Stimulated activated CD8-positive, alpha-beta memory T cell treated with anti-CD3 and anti-CD28 coated beads, Interleukin-15, amount 100 ng/mL, for 4 hours (primary cell): ENCODE data around the gene GPR63.
"Not testable (repeated sequence)": the region's sequence is repeated elsewhere in the genome, so short reads cannot be mapped to it uniquely, and the experiment has no call there.

Experiments
- DNase-seq, 2 donors: peaks; one replicate each; pipeline ENCODE4 v3.0.0-alpha.2; 2020; ENCODE audit warnings: low read depth in 2 of 2

Gene GPR63

GRCh38 chr6:96837081-96837971 lies at the start of gene GPR63:
Gene GPR63 (minus strand): TSS chr6:96837477. CDS start chr6:96799731, 37,746 bp downstream.
- DNase-seq = peak; percentile 17 to 21

DNA sequence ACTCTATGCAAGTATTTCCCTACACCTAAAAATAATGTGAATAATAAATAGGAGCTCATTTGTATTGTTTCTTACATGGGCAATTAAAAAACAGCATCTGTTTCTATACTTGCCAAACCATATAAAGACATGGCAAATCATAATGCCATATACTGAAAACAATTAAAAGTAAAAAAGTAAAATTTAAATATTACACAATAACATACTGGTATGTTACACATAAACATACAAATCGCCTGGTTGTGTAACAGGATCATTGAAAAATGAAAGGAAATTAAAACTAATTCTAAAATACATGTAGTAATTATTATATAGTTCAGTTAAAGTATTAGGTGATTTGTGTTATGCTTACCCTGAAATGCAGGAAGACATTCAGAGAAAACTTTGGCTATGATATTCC lies 49.2 kb upstream of the GPR63 start:
- no peak for DNase-seq

DNA sequence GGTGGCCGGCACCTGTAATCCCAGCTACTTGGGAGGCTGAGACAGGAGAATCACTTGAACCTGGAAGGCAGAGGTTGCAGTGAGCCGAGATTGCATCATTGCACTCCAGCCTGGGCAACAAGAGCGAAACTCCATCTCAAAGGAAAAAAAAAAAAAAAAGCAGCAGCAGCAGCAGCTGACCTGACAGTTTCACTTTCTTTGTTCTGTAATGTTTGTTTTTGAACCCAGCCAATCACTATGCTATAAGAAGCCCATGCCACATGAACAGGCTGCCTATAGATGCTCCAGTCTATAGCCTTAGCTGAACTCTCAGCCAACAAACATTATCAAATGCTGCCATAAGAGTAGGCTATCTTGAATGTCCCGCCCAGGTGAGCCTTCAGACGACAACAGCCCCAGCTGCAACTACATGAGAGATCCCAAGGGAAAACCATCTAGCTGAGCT lies 47.9 kb upstream of the GPR63 start:
- not testable (repeated sequence) for DNase-seq

DNA sequence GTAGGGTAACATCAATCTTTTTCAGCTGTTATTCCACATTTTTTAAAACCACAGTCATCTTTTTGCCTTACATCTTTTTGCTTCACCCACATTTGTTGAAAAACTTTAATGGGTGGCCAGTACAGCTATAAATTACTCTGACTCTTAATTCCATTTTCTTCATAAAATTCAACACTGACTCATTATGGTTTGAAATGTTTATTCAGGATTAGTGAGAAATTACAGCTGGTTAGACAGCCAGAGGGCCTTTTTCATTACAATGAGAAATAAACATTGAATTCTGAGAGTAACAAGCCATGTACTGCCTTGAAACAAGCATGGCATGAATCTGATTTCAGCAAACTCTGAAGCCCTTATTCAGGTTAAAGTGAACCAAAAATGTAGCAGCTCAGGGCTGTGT lies 40.9 kb upstream of the GPR63 start:
- no peak for DNase-seq

DNA sequence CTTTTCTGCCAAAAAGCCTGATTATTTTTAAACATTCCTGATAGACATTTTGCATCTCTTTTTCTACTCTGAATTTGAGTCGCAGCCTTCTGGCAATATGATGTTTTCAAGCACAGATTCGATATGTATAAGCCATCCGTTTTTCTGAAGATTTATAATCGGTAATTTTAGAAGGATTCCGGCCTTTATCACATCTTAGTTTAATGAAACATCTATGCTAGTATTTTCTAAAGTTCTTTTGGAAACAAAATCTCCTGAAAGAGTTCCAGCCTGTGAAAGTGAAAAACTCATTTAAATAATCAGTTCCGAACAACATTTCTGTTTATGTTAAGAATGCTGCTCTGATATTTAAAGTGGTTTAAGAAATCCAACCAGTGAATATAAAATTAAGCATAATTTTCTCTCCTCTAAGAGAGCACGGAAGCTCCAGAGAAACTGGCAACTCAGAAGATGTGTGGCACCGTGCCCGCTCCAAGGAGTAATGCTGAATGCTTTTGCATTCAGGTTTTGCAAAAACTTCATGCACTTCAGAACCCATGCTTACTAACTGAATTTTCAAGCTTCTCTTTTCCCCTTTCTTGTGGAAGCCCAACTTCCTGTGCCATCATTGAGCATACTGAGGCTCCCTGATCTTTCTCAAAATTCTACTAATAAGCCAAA lies 39.7 kb upstream of the GPR63 start:
- DNase-seq = no peak

DNA sequence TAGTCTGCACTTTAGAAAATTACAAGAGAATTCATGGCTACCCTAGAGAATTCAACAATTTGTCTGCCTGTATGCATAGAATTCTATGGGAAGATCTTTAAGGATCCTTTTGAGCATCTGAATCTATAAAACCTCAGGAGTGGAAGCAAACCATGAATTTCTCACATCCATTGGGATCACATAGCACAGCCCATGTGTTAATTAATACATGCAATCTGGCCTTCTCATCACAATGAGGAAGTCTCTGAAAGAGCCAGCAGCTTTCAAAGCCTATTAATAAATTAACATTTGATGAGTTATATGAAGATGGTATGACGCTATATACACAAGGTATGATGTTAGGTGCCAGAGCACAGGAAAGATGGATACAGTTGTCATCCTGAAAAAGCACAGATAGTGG lies 35.7 kb upstream of the GPR63 start:
- no peak for DNase-seq

DNA sequence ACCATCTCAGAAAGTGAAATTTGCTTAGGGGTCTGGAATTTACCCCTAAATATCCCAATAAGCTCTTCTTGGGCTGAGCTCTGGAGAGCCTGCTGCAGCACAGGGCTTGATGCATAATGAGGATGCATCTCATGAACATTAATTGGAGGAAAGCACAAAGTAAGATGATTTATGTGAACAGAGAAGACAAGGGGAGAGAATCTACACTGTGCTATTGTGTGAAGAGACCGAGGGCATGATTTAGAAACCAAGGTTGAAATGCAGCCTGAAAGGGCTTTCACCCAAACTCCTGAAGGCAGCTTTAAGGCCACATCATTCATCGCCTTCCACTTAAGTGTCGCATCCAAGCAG lies 27.8 kb upstream of the GPR63 start:
- no peak for DNase-seq

GRCh38 chr6:96864216-96865054 lies 27.2 kb upstream of the GPR63 start:
- DNase-seq = no peak

GRCh38 chr6:96862560-96862959 lies 25.3 kb upstream of the GPR63 start:
- DNase-seq = no peak

- DNase-seq = no peak
Measured at GRCh38 chr6:96861588-96861987, 24.3 kb upstream of the GPR63 start.

DNA sequence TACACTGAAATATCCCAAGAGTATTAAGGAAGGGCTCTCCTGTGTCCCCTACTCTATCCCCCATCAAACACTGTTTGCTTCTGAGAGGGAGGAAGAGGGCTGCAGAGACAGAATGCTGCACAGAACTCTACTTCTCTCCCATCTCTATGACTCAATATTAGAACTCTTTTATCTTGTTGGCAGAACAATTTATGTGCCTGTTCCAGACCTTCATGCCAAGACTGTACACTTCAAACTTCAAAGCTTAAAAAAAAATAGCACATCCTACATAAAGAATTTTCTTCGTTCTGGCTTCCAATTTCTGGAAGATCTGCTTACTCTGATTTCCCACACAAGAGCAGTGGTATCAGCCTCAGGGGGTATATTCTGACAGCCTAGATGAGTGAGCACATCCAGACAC lies 19.6 kb upstream of the GPR63 start:
- no peak for DNase-seq

DNA sequence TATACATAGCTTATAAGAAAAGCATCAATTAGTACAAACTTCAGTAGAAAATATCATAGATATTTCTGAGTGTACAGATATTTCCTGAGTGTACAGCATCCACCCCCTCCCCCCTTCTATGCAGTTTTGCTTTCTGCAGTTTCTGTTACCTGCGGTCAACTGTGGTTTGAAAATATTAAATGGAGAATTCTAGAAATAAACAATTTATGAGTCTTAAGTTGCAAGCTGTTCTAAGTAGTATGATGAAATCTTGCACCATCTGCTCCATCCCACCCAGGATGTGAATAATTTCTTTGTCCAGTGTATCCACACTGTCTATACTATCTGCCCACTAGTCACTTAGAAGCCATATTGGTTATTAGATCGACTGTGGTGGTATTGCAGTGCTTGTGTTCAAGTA lies 15.8 kb upstream of the GPR63 start:
- no peak for DNase-seq

- DNase-seq = no peak
Measured at GRCh38 chr6:96852605-96853004, 15.3 kb upstream of the GPR63 start.

- DNase-seq = no peak
Measured at GRCh38 chr6:96851858-96852257, 14.6 kb upstream of the GPR63 start.

DNA sequence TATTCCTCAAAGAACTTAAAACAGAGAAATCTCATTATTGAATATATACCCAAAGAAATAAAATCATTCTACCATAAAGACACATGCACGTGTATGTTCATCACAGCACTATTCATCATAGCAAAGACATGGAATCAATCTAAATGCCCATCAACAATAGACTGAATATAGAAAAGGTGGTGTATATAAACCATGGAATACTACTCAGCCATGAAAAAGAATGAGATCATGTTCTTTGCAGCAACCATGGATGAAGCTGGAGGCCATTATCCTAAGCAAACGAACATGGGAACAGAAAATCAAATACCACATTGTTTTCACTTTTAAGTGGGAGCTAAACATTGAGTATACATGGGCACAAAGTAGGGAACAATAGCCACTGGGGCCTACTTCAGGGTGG lies 12.3 kb upstream of the GPR63 start:
- DNase-seq = no peak

GRCh38 chr6:96844530-96844929 lies 7.3 kb upstream of the GPR63 start:
- no peak for DNase-seq

DNA sequence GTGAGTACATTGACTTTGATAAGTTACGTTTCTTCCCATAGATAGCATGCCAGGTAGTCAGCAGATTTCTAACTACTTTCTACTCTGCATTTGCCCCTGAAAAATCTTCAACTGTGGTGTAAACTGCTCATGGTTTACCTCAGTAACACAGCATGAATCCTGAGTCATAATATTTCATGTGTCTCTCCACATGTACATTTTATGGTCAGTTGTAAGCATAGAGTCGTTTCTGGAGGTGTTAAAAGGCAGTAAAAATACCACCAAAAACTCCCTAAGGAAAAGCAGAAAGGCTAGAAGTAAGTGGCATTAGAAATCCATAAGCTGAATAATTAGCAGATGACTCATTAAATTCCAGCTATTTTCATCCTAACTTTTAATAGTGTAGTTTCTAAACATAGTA lies 4.1 kb upstream of the GPR63 start:
- DNase-seq = no peak

GRCh38 chr6:96836631-96837080 lies 621 bp downstream of the GPR63 start:
- no peak for DNase-seq

- no peak for DNase-seq
Measured at GRCh38 chr6:96834070-96834469, 3.2 kb downstream of the GPR63 start.

DNA sequence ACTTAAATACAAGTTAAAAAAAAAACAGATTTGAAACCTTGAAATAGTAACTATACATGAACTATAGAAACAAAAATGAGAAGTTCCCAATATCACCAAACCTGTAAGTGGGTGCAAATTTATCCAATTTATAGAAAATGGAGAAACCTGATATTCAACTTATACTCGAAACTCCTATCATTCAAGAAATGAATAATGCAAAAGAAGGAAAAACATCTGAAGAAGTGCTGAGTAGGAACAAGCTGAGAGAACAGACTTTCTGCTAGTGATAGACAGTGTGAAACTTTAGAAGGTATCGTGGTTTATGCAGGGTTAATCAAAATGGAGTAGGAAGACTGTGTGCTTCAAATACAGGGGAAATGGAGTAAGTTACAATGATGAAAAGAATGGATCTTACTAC lies 4.5 kb downstream of the GPR63 start:
- no peak for DNase-seq

DNA sequence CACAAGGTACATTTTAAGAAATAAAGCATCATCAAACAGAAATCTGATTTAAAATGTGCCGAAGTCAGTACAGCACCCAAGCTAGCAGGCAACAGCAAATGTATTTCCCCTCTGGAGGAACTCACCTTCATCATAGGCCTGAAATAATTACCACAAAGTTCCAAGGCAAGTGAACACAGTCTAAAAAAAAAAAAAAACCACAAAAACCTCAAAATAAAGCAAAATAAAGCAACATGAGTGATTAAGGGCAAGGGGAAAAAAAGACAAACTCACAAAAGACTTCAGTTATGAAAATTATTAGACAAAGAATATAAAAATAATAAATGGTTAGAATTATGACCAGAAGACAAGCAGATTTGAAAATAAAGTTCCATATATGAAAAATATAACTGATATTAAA lies 10.4 kb downstream of the GPR63 start:
- no peak for DNase-seq

DNA sequence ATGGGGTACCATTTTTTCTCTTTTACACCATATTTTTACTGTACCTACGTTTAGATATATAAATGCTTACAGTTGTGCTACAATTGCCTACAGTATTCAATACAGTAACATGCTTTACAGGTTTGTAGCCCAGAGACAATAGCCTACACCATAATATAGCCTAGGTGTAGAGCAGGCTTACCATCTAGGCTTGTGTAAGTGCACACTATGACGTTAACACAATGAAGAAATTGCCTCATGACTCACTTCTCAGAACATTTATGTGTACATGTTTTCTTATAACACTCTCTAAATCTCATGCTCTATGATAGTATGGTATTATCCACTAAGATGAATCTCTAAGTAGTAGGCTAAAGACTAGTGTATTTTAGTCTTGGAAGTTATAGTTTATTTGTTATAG lies 13.5 kb downstream of the GPR63 start:
- DNase-seq = no peak
